ENCODE results near the gene DMRT1.

DMRT1 gene

DNA sequence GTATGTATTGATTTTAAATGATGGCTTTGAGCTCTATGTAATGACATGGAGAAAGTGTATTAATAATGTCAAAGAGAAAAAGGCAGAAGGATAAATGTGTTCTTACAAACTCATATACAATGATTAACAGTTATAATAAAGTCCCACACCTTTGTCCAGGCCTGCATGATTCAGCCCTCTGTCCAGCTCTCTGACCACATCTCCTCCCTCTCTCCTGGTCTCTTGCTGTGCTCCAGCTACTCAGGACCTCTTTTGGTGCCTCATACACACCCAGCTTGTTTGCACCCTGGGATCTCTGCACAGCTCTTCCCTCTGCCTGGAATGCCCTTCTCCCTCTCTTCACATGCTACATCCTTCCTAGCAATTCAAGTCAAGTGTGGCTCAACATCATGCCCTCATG, 37.5 kb upstream of the DMRT1 start:
- TF ChIP-seq, protein P1, sequence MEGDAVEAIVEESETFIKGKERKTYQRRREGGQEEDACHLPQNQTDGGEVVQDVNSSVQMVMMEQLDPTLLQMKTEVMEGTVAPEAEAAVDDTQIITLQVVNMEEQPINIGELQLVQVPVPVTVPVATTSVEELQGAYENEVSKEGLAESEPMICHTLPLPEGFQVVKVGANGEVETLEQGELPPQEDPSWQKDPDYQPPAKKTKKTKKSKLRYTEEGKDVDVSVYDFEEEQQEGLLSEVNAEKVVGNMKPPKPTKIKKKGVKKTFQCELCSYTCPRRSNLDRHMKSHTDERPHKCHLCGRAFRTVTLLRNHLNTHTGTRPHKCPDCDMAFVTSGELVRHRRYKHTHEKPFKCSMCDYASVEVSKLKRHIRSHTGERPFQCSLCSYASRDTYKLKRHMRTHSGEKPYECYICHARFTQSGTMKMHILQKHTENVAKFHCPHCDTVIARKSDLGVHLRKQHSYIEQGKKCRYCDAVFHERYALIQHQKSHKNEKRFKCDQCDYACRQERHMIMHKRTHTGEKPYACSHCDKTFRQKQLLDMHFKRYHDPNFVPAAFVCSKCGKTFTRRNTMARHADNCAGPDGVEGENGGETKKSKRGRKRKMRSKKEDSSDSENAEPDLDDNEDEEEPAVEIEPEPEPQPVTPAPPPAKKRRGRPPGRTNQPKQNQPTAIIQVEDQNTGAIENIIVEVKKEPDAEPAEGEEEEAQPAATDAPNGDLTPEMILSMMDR (IDR thresholded peaks at IDR 0.05; ENCODE audit: borderline replicate concordance, control extremely low read depth, extremely low read depth, insufficient read depth, missing control alignments), result no peak
- no peak for DNase-seq (ENCODE audit: low spot score)
- in situ Hi-C loops (cut with MboI; ENCODE audit: low sequenced_read_pairs, unreplicated experiment), result no loop called here

DNA sequence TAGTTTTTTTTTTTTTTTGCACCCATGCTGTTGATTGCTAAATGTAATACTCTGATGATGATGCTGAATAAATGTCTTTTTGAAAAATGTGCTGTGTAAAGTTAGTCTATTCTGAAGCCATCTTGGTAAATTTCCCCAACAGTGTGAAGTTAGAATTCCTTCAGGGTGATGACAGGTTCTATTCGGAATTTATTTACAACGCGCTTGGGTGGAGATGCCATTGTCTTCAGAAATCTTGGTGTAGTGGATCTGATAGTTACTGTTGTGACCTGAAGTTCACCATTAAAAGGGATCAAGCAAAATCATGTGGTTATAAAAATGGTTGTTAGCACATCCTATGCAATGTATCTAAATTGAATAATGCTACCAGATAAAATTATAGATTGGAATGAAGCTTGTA, 36.3 kb upstream of the DMRT1 start:
- TF ChIP-seq, protein P1 (IDR thresholded peaks at IDR 0.05; ENCODE audit: borderline replicate concordance, control extremely low read depth, extremely low read depth, insufficient read depth, missing control alignments), result no peak
- in situ Hi-C loops (cut with MboI; ENCODE audit: low sequenced_read_pairs, unreplicated experiment), result no loop called here
- DNase-seq (ENCODE audit: low spot score), result no peak

DNA sequence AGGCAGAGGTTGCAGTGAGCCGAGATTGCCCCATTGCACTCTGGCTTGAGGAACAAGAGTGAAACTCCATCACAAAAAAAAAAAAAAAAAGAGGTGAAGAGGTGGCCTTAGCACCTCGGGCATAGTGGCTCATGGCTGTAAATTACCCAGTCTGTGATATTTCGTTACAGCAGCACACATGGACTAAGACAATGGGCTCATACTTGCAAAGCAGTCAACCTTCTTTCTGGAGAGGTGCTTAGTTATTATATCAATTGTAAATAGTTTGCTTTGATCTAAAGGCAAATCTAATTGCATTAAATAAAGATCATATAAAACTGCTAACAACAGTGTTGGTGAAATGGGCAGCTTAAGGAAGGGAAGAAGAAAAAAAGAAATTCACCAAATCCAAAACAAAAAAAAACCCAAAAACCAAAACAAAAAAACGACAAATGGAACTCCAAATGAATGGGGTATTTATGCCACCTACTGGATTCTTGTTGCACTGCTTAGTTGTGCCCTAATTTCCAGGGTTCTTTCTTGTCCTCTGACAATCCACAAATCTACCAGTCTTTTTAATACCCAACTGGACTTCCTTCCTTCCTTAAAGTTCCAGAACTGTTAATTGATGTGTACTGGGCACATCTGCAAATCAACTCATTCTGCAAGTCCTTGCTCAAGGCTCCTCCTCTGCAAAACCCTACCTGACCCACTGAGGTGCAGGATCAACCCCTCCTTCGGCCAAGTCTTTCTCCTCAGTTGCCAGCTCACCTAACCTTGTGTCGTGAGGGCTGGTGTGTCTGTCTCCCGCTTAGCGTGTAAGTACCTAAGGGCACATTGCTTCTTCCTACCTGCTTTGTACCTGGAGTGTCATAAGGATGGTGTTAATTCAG, 35.0 kb upstream of the DMRT1 start:
- peak; percentile 53 for DNase-seq (ENCODE audit: low spot score)
- in situ Hi-C loops (cut with MboI; ENCODE audit: low sequenced_read_pairs, unreplicated experiment), result no loop called here

DNA sequence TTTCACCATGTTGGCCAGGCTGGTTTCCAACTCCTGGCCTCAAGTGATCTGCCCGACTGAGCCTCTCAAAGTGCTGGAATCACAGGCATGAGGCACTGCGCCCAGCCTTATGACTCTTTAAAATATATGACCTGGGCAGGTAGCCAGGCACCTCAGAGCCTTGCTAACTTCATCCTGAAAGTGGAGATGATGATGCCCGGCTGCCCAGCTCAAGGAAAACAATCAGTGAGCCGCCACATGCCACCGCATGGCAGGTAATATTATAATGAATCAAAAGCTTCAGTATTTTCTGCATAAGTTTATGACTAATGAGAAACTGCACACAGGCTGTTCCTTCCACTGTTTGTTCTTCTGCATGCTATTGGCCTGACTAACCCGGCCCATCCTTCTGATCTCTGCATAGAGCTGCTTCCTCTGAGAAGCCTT, 30.4 kb upstream of the DMRT1 start:
- DNase-seq (ENCODE audit: low spot score), result no peak
- in situ Hi-C loops (cut with MboI; ENCODE audit: low sequenced_read_pairs, unreplicated experiment), result no loop called here
- TF ChIP-seq, protein P1 (IDR thresholded peaks at IDR 0.05; ENCODE audit: borderline replicate concordance, control extremely low read depth, extremely low read depth, insufficient read depth, missing control alignments), result no peak

More for the DNA sequence above, 35.0 kb upstream of the DMRT1 start:
- TF ChIP-seq, protein P1 (IDR thresholded peaks at IDR 0.05; ENCODE audit: borderline replicate concordance, control extremely low read depth, extremely low read depth, insufficient read depth, missing control alignments), result peak; percentile 34

DNA sequence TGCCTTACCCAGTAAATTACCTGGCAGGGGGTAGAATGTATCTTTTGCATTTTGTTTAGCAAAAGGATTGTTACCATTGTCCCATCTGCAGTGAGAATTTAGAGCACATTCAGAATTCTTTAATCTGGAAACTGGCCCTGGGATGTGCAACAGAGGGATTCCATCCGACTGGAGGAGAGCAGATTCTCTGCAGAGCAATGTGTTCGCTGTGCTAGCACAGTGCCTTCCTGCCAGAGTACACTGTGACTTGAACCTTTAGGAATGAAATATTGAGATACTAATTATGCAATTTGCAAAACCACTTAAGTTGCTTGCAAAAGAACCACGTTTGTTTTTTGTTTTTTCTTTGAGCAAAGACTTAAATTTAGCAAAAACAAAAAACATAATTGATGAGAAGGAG, 22.5 kb upstream of the DMRT1 start:
- no peak for DNase-seq (ENCODE audit: low spot score)
- TF ChIP-seq, protein P1 (IDR thresholded peaks at IDR 0.05; ENCODE audit: borderline replicate concordance, control extremely low read depth, extremely low read depth, insufficient read depth, missing control alignments), result no peak
- in situ Hi-C loops (cut with MboI; ENCODE audit: low sequenced_read_pairs, unreplicated experiment), result no loop called here

DNA sequence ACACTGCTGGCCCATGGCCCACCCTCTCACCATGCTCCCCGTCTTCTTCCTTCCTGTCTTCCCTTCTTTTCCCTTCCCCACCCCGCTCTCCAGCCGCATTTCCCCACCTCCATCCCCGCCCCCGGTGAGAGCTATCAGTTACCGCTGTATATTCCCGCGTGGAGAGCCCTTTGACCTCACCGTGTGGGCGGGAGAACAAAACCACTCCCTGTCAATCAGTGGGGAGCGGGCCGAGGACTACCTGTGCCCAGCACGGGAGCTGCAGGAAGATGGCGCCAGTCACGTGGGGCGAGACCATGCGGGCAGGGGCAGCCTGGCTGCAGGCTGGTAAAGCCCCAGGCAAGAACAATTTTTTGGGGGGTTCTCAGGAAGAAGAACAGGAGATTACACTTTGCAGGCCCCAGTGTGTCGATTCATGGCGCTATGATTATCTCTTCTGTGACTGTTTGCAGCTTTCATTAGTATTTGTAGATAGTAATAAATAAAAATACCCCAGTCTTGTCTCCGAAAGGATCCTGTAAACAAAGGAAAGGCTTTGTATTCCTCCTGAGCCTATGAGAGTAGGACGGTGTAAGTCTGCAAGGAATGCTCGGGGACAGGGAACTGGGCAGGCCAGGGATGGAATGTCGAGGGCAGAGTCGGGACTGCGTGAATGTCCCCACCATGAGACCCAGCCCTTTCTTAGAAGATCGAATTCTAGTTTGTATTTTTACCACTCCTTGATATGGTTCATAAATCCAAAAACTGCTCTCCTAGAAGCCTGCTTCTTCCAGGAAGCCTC, 14.8 kb upstream of the DMRT1 start:
- no peak for DNase-seq (ENCODE audit: low spot score)
- TF ChIP-seq, protein P1 (IDR thresholded peaks at IDR 0.05; ENCODE audit: borderline replicate concordance, control extremely low read depth, extremely low read depth, insufficient read depth, missing control alignments), result no peak
- in situ Hi-C loops (cut with MboI; ENCODE audit: low sequenced_read_pairs, unreplicated experiment), result no loop called here

Measured in GM13976 (cell line).